Esophagus muscularis mucosa (tissue), 4 donors: ENCODE measurements around the gene GCNT3. TPM values are rescaled to one million over a fixed set of nuclear protein-coding genes. Genes with fewer than 3 reads are reported as not detected.
"Not testable (repeated sequence)": the region's sequence is repeated elsewhere in the genome, so short reads cannot be mapped to it uniquely, and the experiment has no call there.

ENCODE experiments used
- DNase-seq: peaks from one replicate; pipeline ENCODE4 v3.0.0-alpha.2; 2017; ENCODE audit errors: extremely low spot score
- H3K27ac ChIP-seq, 4 donors: fragments of 200-600 bp; sonication (generic); replicated peaks in 1 of 4; 1 replicate in 3 of 4; 2 replicates in 1 of 4; pipeline ENCODE4 v1.5.1; 2016 to 2019; ENCODE audit warnings: mild to moderate bottlenecking in 1 of 4
- H3K27me3 ChIP-seq, 4 donors: fragments of 200-600 bp; sonication (generic); one replicate each; pipeline versions ENCODE4 v1.5.1 to v1.6.0; 2016 to 2019
- H3K36me3 ChIP-seq, 4 donors: fragments of 200-600 bp; sonication (generic); one replicate each; pipeline ENCODE4 v1.5.1; 2016 to 2019
- H3K4me1 ChIP-seq, 4 donors: fragments of 200-600 bp; sonication (generic); one replicate each; pipeline ENCODE4 v1.5.1; 2016 to 2019
- H3K4me3 ChIP-seq, 4 donors: fragments of 200-600 bp; sonication (generic); 1 replicate in 2 of 4; 2 replicates in 2 of 4; pipeline ENCODE4 v1.5.1; 2016 to 2019; ENCODE audit warnings: mild to moderate bottlenecking in 4 of 4, moderate library complexity in 1 of 4
- H3K9me3 ChIP-seq, 4 donors: fragments of 200-600 bp; sonication (generic); 1 replicate in 3 of 4; 2 replicates in 1 of 4; pipeline ENCODE4 v1.5.1; 2016 to 2019
- CTCF ChIP-seq, 3 experiments: fragments of 200-600 bp in 2 of 3; fragments of 450-650 bp in 1 of 3; sonication (generic) in 2 of 3; IDR thresholded peaks; one replicate each; pipeline ENCODE4 v1.5.1; 2017 to 2019; ENCODE audit warnings: antibody characterized with exemption in 3 of 3, mild to moderate bottlenecking in 2 of 3, moderate library complexity in 1 of 3
- EP300 ChIP-seq: sonication (generic); formaldehyde crosslinking; IDR thresholded peaks from one replicate; pipeline ENCODE4 v1.6.1; 2017; ENCODE audit warnings: antibody characterized with exemption
- POLR2A ChIP-seq: fragments of 450-650 bp; IDR thresholded peaks from one replicate; pipeline ENCODE4 v1.6.1; 2017; ENCODE audit warnings: antibody characterized with exemption, moderate library complexity, mild to moderate bottlenecking, low read depth
- POLR2AphosphoS5 ChIP-seq, 2 donors: sonication (generic); formaldehyde crosslinking; IDR thresholded peaks; one replicate each; pipeline ENCODE4 v1.6.1; 2017; ENCODE audit warnings: antibody characterized with exemption in 2 of 2
- WGBS: methylation state at CpG from one replicate; pipeline ENCODE4 v1.1.5; 2018; 5-methylcytosine and 5-hydroxymethylcytosine counted together
- intact Hi-C: fragments of 100-400 bp; cut with DNase I; formaldehyde crosslinking; loops from one replicate; pipeline ENCODE4 v1.15.1; 2023
- total RNA-seq, 4 donors: library from RNA; depleted of rRNA; stranded (reverse); fragments of >200 nt; gene quantifications; one replicate each; pipeline versions ENCODE4 v1.1.0 to v1.2.1, GENCODE V29; 2016

Gene GCNT3
- total RNA-seq, 4 donors from 2014 or later = 0.69 to 2.9 TPM; not detected in 2

- no peak overlapping the region for H3K4me3 ChIP-seq
- no peak overlapping the region for H3K27ac ChIP-seq
- TF ChIP-seq CTCF (IDR thresholded peaks at IDR 0.05) = no peak
- TF ChIP-seq POLR2A = no peak
- TF ChIP-seq POLR2AphosphoS5 (IDR thresholded peaks at IDR 0.05) = no peak
- TF ChIP-seq EP300 = no peak
- WGBS = 90% methylated on average over 4 of the region's 4 CpGs
- no peaks in the 10 kb centered on the region for H3K36me3 ChIP-seq
- DNase-seq = no peak
- H3K27me3 ChIP-seq = peaks cover 0 to 46% (median 0%) of the 10 kb centered on the region in 4 donors
- H3K4me1 ChIP-seq = no peaks in the 10 kb centered on the region
- H3K9me3 ChIP-seq = no peaks in the 10 kb centered on the region
- intact Hi-C loops = no loop called here
Measured at GRCh38 chr15:59618406-59618805, 6.8 kb downstream of the GCNT3 start.

- Histone ChIP-seq H3K4me3 (no peak overlapping the region), H3K27me3 (peaks cover 0 to 31% (median 0%) of the 10 kb centered on the region in 4 donors), H3K4me1 (no peaks in the 10 kb centered on the region), H3K9me3 (no peaks in the 10 kb centered on the region), H3K27ac (no peak overlapping the region), H3K36me3 (no peaks in the 10 kb centered on the region)
- intact Hi-C loops = no loop called here
- TF ChIP-seq CTCF (IDR thresholded peaks at IDR 0.05) = no peak
- TF ChIP-seq POLR2AphosphoS5 (IDR thresholded peaks at IDR 0.05) = no peak
- TF ChIP-seq EP300 = no peak
- no peak for TF ChIP-seq POLR2A
- no peak for DNase-seq
- 23% methylated on average over 6 of the region's 6 CpGs for WGBS
Measured at GRCh38 chr15:59622289-59622688, 10.7 kb downstream of the GCNT3 start.

- DNase-seq = no peak
- Histone ChIP-seq H3K27ac (no peak overlapping the region), H3K9me3 (no peaks in the 10 kb centered on the region), H3K36me3 (peaks cover 0 to 8% (median 2%) of the 10 kb centered on the region in 4 donors), H3K4me1 (peaks cover 0 to 4% (median 0%) of the 10 kb centered on the region in 4 donors), H3K27me3 (no peaks in the 10 kb centered on the region), H3K4me3 (no peak overlapping the region)
- 42% methylated on average over 4 of the region's 4 CpGs for WGBS
- intact Hi-C loops = no loop called here
- TF ChIP-seq EP300 (no peak), POLR2AphosphoS5 (IDR thresholded peaks at IDR 0.05) (no peak), POLR2A (no peak), CTCF (IDR thresholded peaks at IDR 0.05) (no peak)
Measured at GRCh38 chr15:59632714-59633113, 21.1 kb downstream of the GCNT3 start.

- peaks cover 0 to 4% (median 0%) of the 10 kb centered on the region in 4 donors for H3K4me1 ChIP-seq
- H3K4me3 ChIP-seq = no peak overlapping the region
- H3K36me3 ChIP-seq = peaks cover 8 to 40% (median 21%) of the 10 kb centered on the region in 4 donors
- intact Hi-C loops = no loop called here
- TF ChIP-seq EP300 = no peak
- no peak for TF ChIP-seq POLR2AphosphoS5 (IDR thresholded peaks at IDR 0.05)
- no peak for TF ChIP-seq CTCF (IDR thresholded peaks at IDR 0.05)
- TF ChIP-seq POLR2A = no peak
- DNase-seq = no peak
- H3K9me3 ChIP-seq = no peaks in the 10 kb centered on the region
- H3K27ac ChIP-seq = no peak overlapping the region
- H3K27me3 ChIP-seq = no peaks in the 10 kb centered on the region
- WGBS = 71% methylated on average over 3 of the region's 3 CpGs
Measured at GRCh38 chr15:59636184-59636583, 24.6 kb downstream of the GCNT3 start.

- H3K27ac ChIP-seq, H3K4me1 ChIP-seq, H3K9me3 ChIP-seq, H3K27me3 ChIP-seq, DNase-seq, intact Hi-C loops, H3K4me3 ChIP-seq: not testable (repeated sequence)
- H3K36me3 ChIP-seq = peaks cover 8 to 47% (median 23%) of the 10 kb centered on the region in 4 donors
- WGBS = 82% methylated on average over 2 of the region's 2 CpGs
Measured at GRCh38 chr15:59637507-59637906, 25.9 kb downstream of the GCNT3 start.
